D721Med (cell line): ENCODE results near the gene CCDC85C.

Source experiments
- DNase-seq: peaks from one replicate; pipeline ENCODE4 v3.0.0; 2011; ENCODE audit warnings: low spot score; ENCODE audit not compliant: insufficient read length
- FAIRE-seq: peaks from 2 replicates; lab custom pipeline; 2011; peaks lifted over from hg19 to GRCh38; lab: Jason Lieb, UNC
- CTCF ChIP-seq: IDR thresholded peaks from 2 replicates; pipeline ENCODE4 v1.5.1; 2012; ENCODE audit warnings: mild to moderate bottlenecking, control low read depth; ENCODE audit not compliant: insufficient read depth; ENCODE audit errors: missing control alignments

The CCDC85C gene

GRCh38 chr14:99574099-99574880 lies 29.7 kb downstream of the CCDC85C start:
- no peak for FAIRE-seq
- no peak for DNase-seq
- no peak for TF ChIP-seq CTCF

DNA sequence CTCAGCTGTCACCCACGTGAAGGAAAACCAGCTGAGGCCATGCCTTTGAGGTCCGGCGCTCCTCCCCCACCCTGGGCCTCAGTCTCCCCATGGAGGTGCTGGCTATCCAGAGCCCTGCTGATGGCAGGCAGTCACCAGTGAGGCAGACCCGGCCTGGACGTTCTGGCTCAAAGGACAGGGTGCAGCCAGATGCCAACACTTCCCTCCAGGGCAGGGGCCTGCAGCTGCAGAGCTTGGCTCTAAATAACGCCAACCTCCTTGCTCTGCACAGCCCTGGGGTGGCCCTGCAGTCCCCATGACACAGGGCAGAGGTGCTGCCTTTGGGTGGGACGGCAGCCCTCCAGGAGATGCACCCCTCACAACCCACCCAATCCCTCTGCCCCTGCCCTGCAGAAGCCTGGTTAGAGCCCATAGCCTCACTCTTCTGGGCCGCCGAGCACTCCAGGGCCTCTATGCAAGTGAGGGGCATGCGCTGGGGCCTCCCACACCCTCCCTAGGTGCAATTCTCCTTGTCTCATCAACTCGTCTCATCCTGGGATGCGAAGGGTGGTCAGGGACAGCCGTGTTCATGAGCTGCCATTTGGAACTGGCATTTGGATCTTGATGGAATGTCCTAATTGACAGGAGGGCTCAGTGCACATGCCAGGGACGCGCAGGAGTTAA lies 30.4 kb downstream of the CCDC85C start:
- DNase-seq (no peak), FAIRE-seq (no peak)
- TF ChIP-seq CTCF = no peak

DNA sequence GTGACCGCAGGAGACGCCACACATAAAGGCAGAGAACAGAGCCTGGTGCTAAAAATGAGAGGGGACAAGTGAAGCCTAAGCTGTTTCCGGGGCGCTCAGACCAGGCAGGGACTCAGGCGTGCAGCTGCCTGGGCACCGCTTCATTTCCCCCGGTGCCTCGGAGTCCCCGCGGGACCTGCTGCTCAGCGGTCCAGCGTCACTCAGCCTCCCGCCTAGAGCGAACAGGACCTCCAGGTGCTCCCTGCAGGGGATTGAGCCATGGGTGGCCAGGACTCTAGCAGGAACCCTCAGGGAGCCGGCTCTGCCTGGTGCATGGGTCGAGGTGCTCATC lies 31.0 kb downstream of the CCDC85C start:
- DNase-seq (no peak), FAIRE-seq (no peak)
- no peak for TF ChIP-seq CTCF

GRCh38 chr14:99572173-99572999 lies 31.6 kb downstream of the CCDC85C start:
- DNase-seq = no peak
- TF ChIP-seq CTCF = no peak
- FAIRE-seq = no peak

DNA sequence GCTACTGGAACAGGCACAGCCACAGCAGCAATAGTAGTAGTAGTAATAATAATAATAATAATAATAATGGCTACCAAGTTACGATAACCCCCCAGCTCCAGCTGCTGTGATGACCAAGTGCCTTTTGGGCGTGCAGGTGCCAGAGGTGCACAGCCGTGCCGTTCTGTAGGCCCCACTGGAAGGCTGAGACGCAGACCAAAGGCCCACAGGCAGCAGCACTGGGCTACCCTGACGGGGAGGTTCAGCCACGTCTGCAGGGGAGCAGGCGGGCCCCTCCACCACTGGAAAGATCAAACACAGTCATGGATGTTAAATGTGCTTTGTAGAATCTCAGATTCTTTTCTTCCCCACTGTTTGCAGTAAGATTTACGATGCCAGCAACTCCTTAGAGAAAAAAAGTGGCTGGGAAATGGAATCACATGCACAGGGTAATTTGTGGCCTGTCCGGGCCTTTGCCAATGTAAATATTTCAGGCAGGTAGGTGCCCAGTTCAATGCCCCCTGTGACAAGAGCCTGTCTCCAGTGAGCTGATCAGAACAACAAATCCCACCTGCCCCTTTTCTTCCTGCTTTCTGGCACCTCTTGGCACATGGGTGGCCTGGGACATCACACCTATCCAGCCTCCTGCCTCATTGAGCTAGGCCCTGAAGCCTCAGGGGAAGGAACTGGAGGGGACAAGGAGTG lies 32.6 kb downstream of the CCDC85C start:
- TF ChIP-seq CTCF = no peak
- no peak for DNase-seq
- FAIRE-seq = no peak

DNA sequence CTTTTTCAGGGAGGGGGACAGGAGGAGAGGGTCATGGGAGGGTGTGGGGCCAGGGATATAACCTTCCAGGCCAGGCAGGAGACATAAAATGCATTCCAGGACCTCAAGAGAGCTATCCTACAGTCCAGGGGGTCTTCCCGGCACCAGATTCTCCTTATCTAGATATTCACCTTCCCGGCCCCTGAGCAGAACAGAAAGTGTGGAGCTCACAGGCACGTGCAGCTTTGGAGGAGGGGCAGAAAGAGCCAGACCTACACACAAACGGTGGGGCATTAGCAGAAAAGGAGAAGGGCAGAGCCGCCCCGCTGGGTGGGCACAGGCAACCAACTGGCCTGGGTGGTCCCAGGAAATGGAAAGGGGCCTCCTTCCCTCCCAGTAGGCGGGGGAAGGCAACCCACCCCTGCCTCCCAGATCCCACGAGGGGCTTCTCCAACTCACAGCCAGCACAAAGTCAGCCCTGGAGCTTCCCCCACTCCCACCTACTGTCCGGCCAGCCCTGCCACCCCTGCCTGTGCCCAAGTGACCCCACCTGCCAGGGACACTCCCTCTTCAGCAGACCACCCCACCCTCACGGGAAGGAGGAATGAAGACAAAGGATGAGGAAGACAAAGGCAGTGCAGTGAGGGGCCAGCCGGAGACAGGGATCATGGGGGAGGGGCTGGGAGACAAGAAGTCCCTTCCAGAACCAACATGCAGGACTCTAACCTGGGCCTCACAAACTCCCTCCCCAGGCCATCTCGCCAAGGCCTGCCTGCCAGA lies 33.3 kb downstream of the CCDC85C start:
- no peak for FAIRE-seq
- TF ChIP-seq CTCF = no peak
- DNase-seq = no peak
